Neuronal stem cell (in vitro differentiated cells): ENCODE results near the gene PIGL.

Experiments
- DNase-seq: peaks from one replicate; pipeline ENCODE4 v3.0.0-alpha.2; 2013; ENCODE audit warnings: low spot score
- H2AFZ ChIP-seq: one replicate; pipeline ENCODE4 v1.6.1; 2013; ENCODE audit warnings: mild to moderate bottlenecking, low read length, inconsistent platforms
- H2AK5ac ChIP-seq: 2 replicates; pipeline ENCODE4 v1.6.1; 2013; ENCODE audit warnings: low read depth, mild to moderate bottlenecking, inconsistent platforms, low read length, moderate library complexity, mixed read lengths
- H2BK120ac ChIP-seq: 2 replicates; pipeline ENCODE4 v1.6.1; 2013; ENCODE audit warnings: low read depth, mild to moderate bottlenecking, inconsistent platforms, low read length, moderate library complexity, mixed read lengths
- H2BK12ac ChIP-seq: one replicate; pipeline ENCODE4 v1.6.1; 2013; ENCODE audit warnings: low read length, inconsistent platforms
- H2BK15ac ChIP-seq: 2 replicates; pipeline ENCODE4 v1.6.1; 2013; ENCODE audit warnings: mild to moderate bottlenecking, low read length, inconsistent platforms, mixed read lengths
- H2BK5ac ChIP-seq: one replicate; pipeline ENCODE4 v1.6.1; 2013; ENCODE audit warnings: inconsistent platforms, mild to moderate bottlenecking, low read length, moderate library complexity
- H3K14ac ChIP-seq: one replicate; pipeline ENCODE4 v1.6.1; 2013; ENCODE audit warnings: low read length, inconsistent platforms
- H3K18ac ChIP-seq: 2 replicates; pipeline ENCODE4 v1.6.1; 2013; ENCODE audit warnings: low read length, inconsistent platforms
- H3K23ac ChIP-seq: 2 replicates; pipeline ENCODE4 v1.6.1; 2013; ENCODE audit warnings: low read depth, mild to moderate bottlenecking, mixed read lengths, low read length, inconsistent platforms; ENCODE audit not compliant: poor library complexity
- H3K27ac ChIP-seq: replicated peaks from 3 replicates; pipeline ENCODE4 v1.5.1; 2013; ENCODE audit warnings: low read length, inconsistent platforms
- H3K27me3 ChIP-seq, 3 experiments: 2 replicates each; pipeline ENCODE4 v1.6.1; 2013; ENCODE audit warnings: low read length in 3 of 3, mild to moderate bottlenecking in 2 of 3, inconsistent platforms in 1 of 3, low read depth in 1 of 3, mixed read lengths in 1 of 3, moderate library complexity in 1 of 3; ENCODE audit not compliant: control insufficient read depth in 3 of 3, insufficient read depth in 3 of 3
- H3K36me3 ChIP-seq, 2 donors: replicated peaks in 1 of 2; 2 replicates each; pipeline ENCODE4 v1.6.1; 2013; ENCODE audit warnings: low read length in 2 of 2; ENCODE audit not compliant: control insufficient read depth in 2 of 2, insufficient read depth in 2 of 2
- H3K4ac ChIP-seq: 2 replicates; pipeline ENCODE4 v1.6.1; 2013; ENCODE audit warnings: inconsistent platforms, mild to moderate bottlenecking, low read length, moderate library complexity
- H3K4me1 ChIP-seq, 2 donors: 1 replicate in 1 of 2; 2 replicates in 1 of 2; pipeline ENCODE4 v1.6.1; 2013; ENCODE audit warnings: low read length in 2 of 2, low read depth in 1 of 2; ENCODE audit not compliant: control insufficient read depth in 2 of 2, insufficient read depth in 1 of 2
- H3K4me2 ChIP-seq: one replicate; pipeline ENCODE4 v1.6.1; 2013; ENCODE audit warnings: mild to moderate bottlenecking, low read length, inconsistent platforms; ENCODE audit not compliant: insufficient read depth, poor library complexity, severe bottlenecking
- H3K4me3 ChIP-seq, 2 donors: 2 replicates each; pipeline ENCODE4 v1.5.1; 2013; ENCODE audit warnings: low read length in 2 of 2, mild to moderate bottlenecking in 2 of 2, inconsistent platforms in 1 of 2, moderate library complexity in 1 of 2
- H3K79me1 ChIP-seq: one replicate; pipeline ENCODE4 v1.6.1; 2013; ENCODE audit warnings: low read depth, mild to moderate bottlenecking, inconsistent platforms, low read length, moderate library complexity
- H3K9ac ChIP-seq: one replicate; pipeline ENCODE4 v1.6.1; 2013; ENCODE audit warnings: mild to moderate bottlenecking, low read depth, low read length, inconsistent platforms; ENCODE audit not compliant: poor library complexity
- H3K9me3 ChIP-seq, 2 donors: replicated peaks in 1 of 2; 2 replicates each; pipeline versions ENCODE3 to v1.6.1; 2013; ENCODE audit warnings: low read length in 2 of 2, mild to moderate bottlenecking in 2 of 2, inconsistent platforms in 1 of 2, low read depth in 1 of 2, mixed read lengths in 1 of 2, moderate library complexity in 1 of 2; ENCODE audit not compliant: control insufficient read depth in 2 of 2, insufficient read depth in 1 of 2
- H4K8ac ChIP-seq: one replicate; pipeline ENCODE4 v1.6.1; 2013; ENCODE audit warnings: low read depth, mild to moderate bottlenecking, inconsistent platforms, low read length, moderate library complexity
- H4K91ac ChIP-seq: one replicate; pipeline ENCODE4 v1.6.1; 2013; ENCODE audit warnings: low read length, low read depth, mild to moderate bottlenecking, inconsistent platforms; ENCODE audit not compliant: poor library complexity
- WGBS, 2 donors: extraction: QIAGEN DNeasy Blood & Tissue Kit; methylation state at CpG; one replicate each; pipeline ENCODE4 v1.1.7; 2013; ENCODE audit warnings: missing lambda C conversion rate in 2 of 2, mixed read lengths in 1 of 2; ENCODE audit not compliant: insufficient read length in 2 of 2, insufficient replicate concordance in 1 of 2; ENCODE audit errors: extremely low coverage in 2 of 2; 5-methylcytosine and 5-hydroxymethylcytosine counted together

The PIGL gene

GRCh38 chr17:16277163-16277562 is 60.2 kb downstream of the PIGL start:
- Histone ChIP-seq H4K8ac (no peak overlapping the region), H3K4me3 (no peak overlapping the region), H2BK5ac (no peak overlapping the region), H3K36me3 (peaks cover 1 to 9% of the 10 kb centered on the region in 2 donors), H4K91ac (no peak overlapping the region), H3K79me1 (peaks cover 1% of the 10 kb centered on the region), H3K23ac (no peak overlapping the region), H2BK120ac (no peak overlapping the region), H3K27ac (no peak overlapping the region), H2AFZ (no peak overlapping the region), H3K27me3 (no peaks in the 10 kb centered on the region), H3K14ac (no peak overlapping the region), H3K4ac (no peak overlapping the region), H3K18ac (no peak overlapping the region), H3K9ac (no peak overlapping the region), H3K4me2 (no peak overlapping the region), H2BK12ac (no peak overlapping the region), H3K9me3 (peaks cover 3 to 34% of the 10 kb centered on the region in 2 donors), H2AK5ac (no peak overlapping the region), H3K4me1 (no peaks in the 10 kb centered on the region), H2BK15ac (no peak overlapping the region)
- WGBS, 2 donors: no CpG with 5 or more reads among the region's 1 CpG
- DNase-seq: no peak

GRCh38 chr17:16281351-16281750 is 64.3 kb downstream of the PIGL start:
- Histone ChIP-seq H2BK120ac (no peak overlapping the region), H3K4me1 (peaks cover 5 to 7% of the 10 kb centered on the region in 2 donors), H2BK5ac (no peak overlapping the region), H3K18ac (no peak overlapping the region), H3K23ac (no peak overlapping the region), H2BK15ac (no peak overlapping the region), H2AK5ac (no peak overlapping the region), H3K4me2 (no peak overlapping the region), H2AFZ (no peak overlapping the region), H4K8ac (no peak overlapping the region), H3K14ac (no peak overlapping the region), H3K27ac (no peak overlapping the region), H3K9ac (no peak overlapping the region), H3K79me1 (no peaks in the 10 kb centered on the region), H3K4ac (no peak overlapping the region), H3K36me3 (peaks cover 1 to 9% of the 10 kb centered on the region in 2 donors), H3K27me3 (no peaks in the 10 kb centered on the region), H3K9me3 (peaks cover 0 to 34% of the 10 kb centered on the region in 2 donors), H3K4me3 (no peak overlapping the region), H4K91ac (no peak overlapping the region), H2BK12ac (no peak overlapping the region)
- no CpG with 5 or more reads among the region's 2 CpGs for WGBS, 2 donors
- no peak for DNase-seq

- H2BK5ac ChIP-seq: no peak overlapping the region
- H3K9ac ChIP-seq: no peak overlapping the region
- DNase-seq: no peak
- H3K4me2 ChIP-seq: no peak overlapping the region
- H2AK5ac ChIP-seq: no peak overlapping the region
- H2BK12ac ChIP-seq: no peak overlapping the region
- peaks cover 11 to 17% of the 10 kb centered on the region in 2 donors for H3K4me1 ChIP-seq
- no peak overlapping the region for H3K4me3 ChIP-seq
- H3K27ac ChIP-seq: no peak overlapping the region
- H2BK15ac ChIP-seq: no peak overlapping the region
- H3K79me1 ChIP-seq: no peaks in the 10 kb centered on the region
- no peak overlapping the region for H3K23ac ChIP-seq
- H3K14ac ChIP-seq: no peak overlapping the region
- H2AFZ ChIP-seq: no peak overlapping the region
- H3K4ac ChIP-seq: no peak overlapping the region
- H3K18ac ChIP-seq: no peak overlapping the region
- H3K9me3 ChIP-seq: peaks cover 0 to 26% of the 10 kb centered on the region in 2 donors
- H4K91ac ChIP-seq: no peak overlapping the region
- no peak overlapping the region for H2BK120ac ChIP-seq
- no peaks in the 10 kb centered on the region for H3K27me3 ChIP-seq
- H3K36me3 ChIP-seq: peaks cover 1 to 9% of the 10 kb centered on the region in 2 donors
- no peak overlapping the region for H4K8ac ChIP-seq
Observed at GRCh38 chr17:16282522-16282921, 65.5 kb downstream of the PIGL start.

- Histone ChIP-seq H3K36me3 (peaks cover 0 to 9% of the 10 kb centered on the region in 2 donors), H4K8ac (no peak overlapping the region), H2AK5ac (no peak overlapping the region), H2BK120ac (no peak overlapping the region), H2BK15ac (no peak overlapping the region), H2AFZ (no peak overlapping the region), H2BK5ac (no peak overlapping the region), H3K4me1 (peaks cover 11 to 23% of the 10 kb centered on the region in 2 donors), H3K14ac (no peak overlapping the region), H3K4me3 (no peak overlapping the region), H2BK12ac (no peak overlapping the region), H3K27ac (no peak overlapping the region), H3K23ac (no peak overlapping the region), H3K9ac (no peak overlapping the region), H3K27me3 (no peaks in the 10 kb centered on the region), H4K91ac (no peak overlapping the region), H3K9me3 (peaks cover 0 to 14% of the 10 kb centered on the region in 2 donors), H3K18ac (no peak overlapping the region), H3K4ac (no peak overlapping the region), H3K79me1 (no peaks in the 10 kb centered on the region), H3K4me2 (no peak overlapping the region)
- DNase-seq: no peak
- no CpG with 5 or more reads among the region's 9 CpGs for WGBS, 2 donors
Observed at GRCh38 chr17:16283705-16284104, 66.7 kb downstream of the PIGL start.
